ENCODE data around the gene TMED10. TPM values are rescaled to one million over a fixed set of nuclear protein-coding genes. Genes with fewer than 3 reads are reported as not detected.

Gene TMED10
- total and polyA plus RNA-seq, 2 of the 13 experiments (the other 11 are each of a cell fraction or from before 2014, with no cell fraction given) = 311 to 377 TPM

DNA sequence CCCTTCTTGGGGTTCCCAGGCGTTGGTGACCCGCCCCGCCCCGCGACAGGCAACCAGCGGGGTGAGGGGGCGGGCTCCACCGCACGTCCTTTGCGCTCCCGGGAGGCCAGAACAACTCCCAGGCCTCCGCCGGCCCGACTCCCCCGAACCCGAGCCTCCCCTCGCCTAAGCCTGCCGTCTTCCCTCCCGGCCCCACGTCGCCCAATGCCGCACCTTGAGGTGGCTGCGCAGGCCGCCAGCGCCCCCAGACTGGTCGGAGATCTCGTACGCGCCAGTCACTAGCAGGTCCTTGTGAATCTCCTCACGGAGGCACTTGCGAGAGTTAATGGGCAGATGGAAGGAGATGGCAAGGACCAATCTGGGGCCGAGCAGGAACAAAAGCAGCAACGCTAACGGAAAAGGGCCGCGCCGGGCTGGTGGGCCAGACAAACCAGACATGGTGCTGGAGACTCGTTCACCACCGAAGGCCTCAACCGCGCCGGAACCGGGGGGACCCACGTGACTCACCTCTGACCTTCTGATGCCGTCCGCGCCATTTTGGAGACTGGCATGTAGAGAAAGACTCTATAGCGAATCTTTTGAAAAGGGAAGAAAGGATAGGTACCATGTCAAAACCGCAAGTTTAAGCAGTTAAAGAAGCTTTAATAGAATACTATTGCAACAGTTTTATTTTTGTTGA is at the start of gene TMED10 (continued):
- TF ChIP-seq, protein P1, sequence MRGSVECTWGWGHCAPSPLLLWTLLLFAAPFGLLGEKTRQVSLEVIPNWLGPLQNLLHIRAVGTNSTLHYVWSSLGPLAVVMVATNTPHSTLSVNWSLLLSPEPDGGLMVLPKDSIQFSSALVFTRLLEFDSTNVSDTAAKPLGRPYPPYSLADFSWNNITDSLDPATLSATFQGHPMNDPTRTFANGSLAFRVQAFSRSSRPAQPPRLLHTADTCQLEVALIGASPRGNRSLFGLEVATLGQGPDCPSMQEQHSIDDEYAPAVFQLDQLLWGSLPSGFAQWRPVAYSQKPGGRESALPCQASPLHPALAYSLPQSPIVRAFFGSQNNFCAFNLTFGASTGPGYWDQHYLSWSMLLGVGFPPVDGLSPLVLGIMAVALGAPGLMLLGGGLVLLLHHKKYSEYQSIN (CRISPR knock-in tag; IDR thresholded peaks at IDR 0.05; ENCODE audit: borderline replicate concordance) = no peak
- TF ChIP-seq PCBP2 (optimal IDR thresholded peaks at IDR 0.05; ENCODE audit: low read depth, low read length, poor library complexity, severe bottlenecking) (no peak), ZNF34 (CRISPR knock-in tag; IDR thresholded peaks at IDR 0.05; ENCODE audit: borderline replicate concordance) (peak; percentile 78; the same call in 1 of the 2 replicates), RCOR2 (CRISPR knock-in tag; IDR thresholded peaks at IDR 0.05) (0 out of 2 replicates have a peak, but pooled peaks have one; percentile 46), ZNF615 (CRISPR knock-in tag; IDR thresholded peaks at IDR 0.05; ENCODE audit: borderline replicate concordance) (no peak; the same call in 1 of the 2 replicates), ZSCAN20 (CRISPR knock-in tag; IDR thresholded peaks at IDR 0.05; ENCODE audit: borderline replicate concordance) (0 out of 2 replicates have a peak, but pooled peaks have one; percentile 36), KAT7 (CRISPR knock-in tag; IDR thresholded peaks at IDR 0.05; ENCODE audit: borderline replicate concordance) (no peak; the same call in 1 of the 2 replicates), ZBTB42 (CRISPR knock-in tag; IDR thresholded peaks at IDR 0.05) (0 out of 2 replicates have a peak, but pooled peaks have one; percentile 68), FOXA1 (IDR thresholded peaks at IDR 0.05) (no peak), FOXA1 (CRISPR knock-in tag; IDR thresholded peaks at IDR 0.05) (no peak), CEBPZ (IDR thresholded peaks at IDR 0.05; ENCODE audit: low read length) (no peak), FIP1L1 (IDR thresholded peaks at IDR 0.05; ENCODE audit: borderline replicate concordance, insufficient read depth, low read depth, low read length) (no peak), SMAD9 (CRISPR knock-in tag; IDR thresholded peaks at IDR 0.05) (no peak), HNRNPUL1 (IDR thresholded peaks at IDR 0.05; ENCODE audit: low read depth, low read length) (no peak), TP53 (CRISPR knock-in tag; conservative IDR thresholded peaks at IDR 0.05) (0 out of 2 replicates have a peak, but pooled peaks have one; percentile 78), FLYWCH1 (CRISPR knock-in tag; IDR thresholded peaks at IDR 0.05) (no peak), ZNF740 (CRISPR knock-in tag; IDR thresholded peaks at IDR 0.05) (no peak), FOXC1 (CRISPR knock-in tag; IDR thresholded peaks at IDR 0.05; ENCODE audit: borderline replicate concordance) (peak; percentile 19; the same call in 1 of the 2 replicates)
- TF ChIP-seq, protein P2, sequence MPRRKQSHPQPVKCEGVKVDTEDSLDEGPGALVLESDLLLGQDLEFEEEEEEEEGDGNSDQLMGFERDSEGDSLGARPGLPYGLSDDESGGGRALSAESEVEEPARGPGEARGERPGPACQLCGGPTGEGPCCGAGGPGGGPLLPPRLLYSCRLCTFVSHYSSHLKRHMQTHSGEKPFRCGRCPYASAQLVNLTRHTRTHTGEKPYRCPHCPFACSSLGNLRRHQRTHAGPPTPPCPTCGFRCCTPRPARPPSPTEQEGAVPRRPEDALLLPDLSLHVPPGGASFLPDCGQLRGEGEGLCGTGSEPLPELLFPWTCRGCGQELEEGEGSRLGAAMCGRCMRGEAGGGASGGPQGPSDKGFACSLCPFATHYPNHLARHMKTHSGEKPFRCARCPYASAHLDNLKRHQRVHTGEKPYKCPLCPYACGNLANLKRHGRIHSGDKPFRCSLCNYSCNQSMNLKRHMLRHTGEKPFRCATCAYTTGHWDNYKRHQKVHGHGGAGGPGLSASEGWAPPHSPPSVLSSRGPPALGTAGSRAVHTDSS (CRISPR knock-in tag; conservative IDR thresholded peaks at IDR 0.05) = no peak
- TF ChIP-seq, protein P3, sequence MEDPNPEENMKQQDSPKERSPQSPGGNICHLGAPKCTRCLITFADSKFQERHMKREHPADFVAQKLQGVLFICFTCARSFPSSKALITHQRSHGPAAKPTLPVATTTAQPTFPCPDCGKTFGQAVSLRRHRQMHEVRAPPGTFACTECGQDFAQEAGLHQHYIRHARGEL (CRISPR knock-in tag; IDR thresholded peaks at IDR 0.05) = 0 out of 2 replicates have a peak, but pooled peaks have one; percentile 85
- TF ChIP-seq, protein P4, sequence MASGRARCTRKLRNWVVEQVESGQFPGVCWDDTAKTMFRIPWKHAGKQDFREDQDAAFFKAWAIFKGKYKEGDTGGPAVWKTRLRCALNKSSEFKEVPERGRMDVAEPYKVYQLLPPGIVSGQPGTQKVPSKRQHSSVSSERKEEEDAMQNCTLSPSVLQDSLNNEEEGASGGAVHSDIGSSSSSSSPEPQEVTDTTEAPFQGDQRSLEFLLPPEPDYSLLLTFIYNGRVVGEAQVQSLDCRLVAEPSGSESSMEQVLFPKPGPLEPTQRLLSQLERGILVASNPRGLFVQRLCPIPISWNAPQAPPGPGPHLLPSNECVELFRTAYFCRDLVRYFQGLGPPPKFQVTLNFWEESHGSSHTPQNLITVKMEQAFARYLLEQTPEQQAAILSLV (CRISPR knock-in tag; IDR thresholded peaks at IDR 0.05; ENCODE audit: borderline replicate concordance) = no peak; the same call in 1 of the 2 replicates
